Naive thymus-derived CD8-positive, alpha-beta T cell (primary cell): ENCODE results near the gene SLC25A47. TPM values are rescaled to one million over a fixed set of nuclear protein-coding genes. Genes with fewer than 3 reads are reported as not detected.
"Not testable (repeated sequence)": the region's sequence is repeated elsewhere in the genome, so short reads cannot be mapped to it uniquely, and the experiment has no call there.

Experiments
- ATAC-seq, 2 donors: fragments of 150-1000 bp; cut with Tn5 transposase in 1 of 2; sonication (Bioruptor Pico), chemical (Tn5 transposase) in 1 of 2; 1 replicate in 1 of 2; 2 replicates in 1 of 2; pipeline ENCODE4 v1.10.0; 2021; ENCODE audit warnings: mild to moderate bottlenecking in 2 of 2, moderate library complexity in 2 of 2
- POLR2A ChIA-PET: fragments of 350-600 bp; sonication (Branson Sonifier 250); formaldehyde crosslinking; loops from one replicate; lab custom pipeline; 2021; ENCODE audit warnings: antibody characterized with exemption; lab: Charles Lee
- DNase-seq, 10 donors: peaks; one replicate each; pipeline versions ENCODE4 v3.0.0 to v3.0.0-alpha.2; 2020 to 2022
- H3K27ac Mint-ChIP-seq, 10 donors: one replicate each; pipeline ENCODE4 v1.8.0; 2020 to 2022; ENCODE audit warnings: mild to moderate bottlenecking in 10 of 10, mixed read lengths in 10 of 10, moderate library complexity in 4 of 10, inconsistent platforms in 1 of 10
- H3K27me3 Mint-ChIP-seq, 5 donors: one replicate each; pipeline ENCODE4 v1.8.0; 2021 to 2022; ENCODE audit warnings: mixed read lengths in 5 of 5
- H3K36me3 Mint-ChIP-seq, 3 donors: one replicate each; pipeline ENCODE4 v1.8.0; 2020 to 2022; ENCODE audit warnings: mixed read lengths in 3 of 3, mild to moderate bottlenecking in 2 of 3, inconsistent platforms in 1 of 3
- H3K4me1 Mint-ChIP-seq, 4 donors: one replicate each; pipeline ENCODE4 v1.8.0; 2021 to 2022; ENCODE audit warnings: mixed read lengths in 4 of 4
- H3K4me3 Mint-ChIP-seq, 10 donors: one replicate each; pipeline ENCODE4 v1.8.0; 2020 to 2022; ENCODE audit warnings: mild to moderate bottlenecking in 10 of 10, mixed read lengths in 10 of 10, moderate library complexity in 6 of 10, inconsistent platforms in 1 of 10
- H3K9me3 Mint-ChIP-seq, 9 donors: one replicate each; pipeline ENCODE4 v1.8.0; 2020 to 2022; ENCODE audit warnings: mixed read lengths in 9 of 9, mild to moderate bottlenecking in 3 of 9, inconsistent platforms in 1 of 9, moderate library complexity in 1 of 9
- polyA plus RNA-seq, 3 donors: library from polyadenylated mRNA; unstranded; fragments of 300-500 nt; fragmentation: Illumina TruSeq; gene quantifications; one replicate each; pipeline ENCODE4 v1.2.3, GENCODE V29; 2021
- total RNA-seq, 8 experiments: library from RNA in 2 of 8; stranded (reverse) in 2 of 8; gene quantifications; one replicate each; pipeline ENCODE4 v1.2.3 and lab custom pipeline; 2021 to 2026

Gene SLC25A47
- total and polyA plus RNA-seq, 5 experiments from 2014 or later: not detected

GRCh38 chr14:100336618-100337530 lies 13.7 kb downstream of the SLC25A47 start:
- POLR2A ChIA-PET: interaction anchor here (0.7 kb wide), 1 partner anchor 113 kb away, joined by 4 read pairs; no protein-coding TSS in a partner anchor
- H3K4me3 Mint-ChIP-seq: no peak overlapping the region
- peaks cover 0 to 52% (median 3%) of the 10 kb centered on the region in 3 donors for H3K36me3 Mint-ChIP-seq
- H3K27me3 Mint-ChIP-seq: no peaks in the 10 kb centered on the region
- no peaks in the 10 kb centered on the region for H3K9me3 Mint-ChIP-seq
- DNase-seq: no peak
- peak overlapping the region in 1 of 10 donors; percentile 34 for H3K27ac Mint-ChIP-seq
- no peak for ATAC-seq
- H3K4me1 Mint-ChIP-seq: peaks cover 0 to 17% (median 0%) of the 10 kb centered on the region in 4 donors

GRCh38 chr14:100339766-100340422 lies 16.8 kb downstream of the SLC25A47 start:
- POLR2A ChIA-PET: interaction anchor here (1.1 kb wide), 1 partner anchor 259 kb away, joined by 5 read pairs; no protein-coding TSS in a partner anchor
- peaks cover 0 to 19% (median 0%) of the 10 kb centered on the region in 4 donors for H3K4me1 Mint-ChIP-seq
- peak overlapping the region in 3 of 10 donors; percentile 14 to 52 (median 48) for H3K27ac Mint-ChIP-seq
- H3K36me3 Mint-ChIP-seq: peaks cover 4 to 67% (median 7%) of the 10 kb centered on the region in 3 donors
- DNase-seq (no peak), ATAC-seq (no peak)
- H3K9me3 Mint-ChIP-seq: no peaks in the 10 kb centered on the region
- no peaks in the 10 kb centered on the region for H3K27me3 Mint-ChIP-seq
- no peak overlapping the region for H3K4me3 Mint-ChIP-seq

- peaks cover 4 to 64% (median 7%) of the 10 kb centered on the region in 3 donors for H3K36me3 Mint-ChIP-seq
- H3K27ac Mint-ChIP-seq: peak overlapping the region in 3 of 10 donors; percentile 14 to 48 (median 22)
- peaks cover 0 to 19% (median 0%) of the 10 kb centered on the region in 4 donors for H3K4me1 Mint-ChIP-seq
- H3K9me3 Mint-ChIP-seq: no peaks in the 10 kb centered on the region
- no peak overlapping the region for H3K4me3 Mint-ChIP-seq
- H3K27me3 Mint-ChIP-seq: no peaks in the 10 kb centered on the region
- POLR2A ChIA-PET: interaction anchor here (1.1 kb wide), 1 partner anchor 259 kb away, joined by 5 read pairs; no protein-coding TSS in a partner anchor
- ATAC-seq (no peak), DNase-seq (no peak)
Measured at GRCh38 chr14:100340423-100340813, 17.3 kb downstream of the SLC25A47 start.

- DNase-seq: no peak
- no peak for ATAC-seq
- Mint-ChIP-seq H3K27ac (peak overlapping the region in 2 of 10 donors; percentile 15 to 78), H3K9me3 (no peaks in the 10 kb centered on the region), H3K4me1 (peaks cover 0 to 19% (median 0%) of the 10 kb centered on the region in 4 donors), H3K27me3 (no peaks in the 10 kb centered on the region), H3K4me3 (no peak overlapping the region), H3K36me3 (peaks cover 4 to 66% (median 13%) of the 10 kb centered on the region in 3 donors)
- POLR2A ChIA-PET: no interaction called here
Measured at GRCh38 chr14:100341301-100342031, 18.3 kb downstream of the SLC25A47 start.

- Mint-ChIP-seq H3K27me3 (no peaks in the 10 kb centered on the region), H3K9me3 (no peaks in the 10 kb centered on the region), H3K27ac (peak overlapping the region in 1 of 10 donors; percentile 53), H3K36me3 (peaks cover 4 to 63% (median 16%) of the 10 kb centered on the region in 3 donors), H3K4me1 (peaks cover 0 to 19% (median 0%) of the 10 kb centered on the region in 4 donors), H3K4me3 (no peak overlapping the region)
- ATAC-seq (no peak), DNase-seq (no peak)
- POLR2A ChIA-PET: no interaction called here
Measured at GRCh38 chr14:100342195-100342594, 19.1 kb downstream of the SLC25A47 start.

GRCh38 chr14:100342826-100343225 lies 19.7 kb downstream of the SLC25A47 start:
- H3K4me3 Mint-ChIP-seq, POLR2A ChIA-PET, DNase-seq, ATAC-seq, H3K9me3 Mint-ChIP-seq, H3K27ac Mint-ChIP-seq, H3K27me3 Mint-ChIP-seq: not testable (repeated sequence)
- Mint-ChIP-seq H3K36me3 (peaks cover 4 to 61% (median 16%) of the 10 kb centered on the region in 3 donors), H3K4me1 (peaks cover 0 to 19% (median 0%) of the 10 kb centered on the region in 4 donors)

- peaks cover 4 to 63% (median 20%) of the 10 kb centered on the region in 3 donors for H3K36me3 Mint-ChIP-seq
- not testable (repeated sequence) for H3K27me3 Mint-ChIP-seq
Measured at GRCh38 chr14:100344657-100345056, 21.5 kb downstream of the SLC25A47 start.

GRCh38 chr14:100345711-100346110 lies 22.6 kb downstream of the SLC25A47 start:
- Mint-ChIP-seq H3K9me3 (no peaks in the 10 kb centered on the region), H3K27me3 (no peaks in the 10 kb centered on the region), H3K4me1 (peaks cover 0 to 13% (median 0%) of the 10 kb centered on the region in 4 donors), H3K27ac (no peak overlapping the region), H3K36me3 (peaks cover 8 to 64% (median 24%) of the 10 kb centered on the region in 3 donors), H3K4me3 (no peak overlapping the region)
- no peak for ATAC-seq
- POLR2A ChIA-PET: no interaction called here
- DNase-seq: no peak

More at GRCh38 chr14:100344657-100345056, 21.5 kb downstream of the SLC25A47 start:
- ATAC-seq, H3K4me3 Mint-ChIP-seq, H3K9me3 Mint-ChIP-seq, POLR2A ChIA-PET, H3K27ac Mint-ChIP-seq, DNase-seq: not testable (repeated sequence)
- H3K4me1 Mint-ChIP-seq: peaks cover 0 to 19% (median 0%) of the 10 kb centered on the region in 4 donors

GRCh38 chr14:100346306-100347091 lies 23.4 kb downstream of the SLC25A47 start:
- H3K27ac Mint-ChIP-seq: no peak overlapping the region
- H3K9me3 Mint-ChIP-seq: no peaks in the 10 kb centered on the region
- H3K4me3 Mint-ChIP-seq: no peak overlapping the region
- no peaks in the 10 kb centered on the region for H3K27me3 Mint-ChIP-seq
- ATAC-seq (no peak), DNase-seq (no peak)
- POLR2A ChIA-PET: no interaction called here
- peaks cover 0 to 8% (median 0%) of the 10 kb centered on the region in 4 donors for H3K4me1 Mint-ChIP-seq
- H3K36me3 Mint-ChIP-seq: peaks cover 12 to 64% (median 31%) of the 10 kb centered on the region in 3 donors

- H3K27ac Mint-ChIP-seq: no peak overlapping the region
- H3K36me3 Mint-ChIP-seq: peaks cover 12 to 59% (median 38%) of the 10 kb centered on the region in 3 donors
- POLR2A ChIA-PET: no interaction called here
Measured at GRCh38 chr14:100348253-100348729, 25.2 kb downstream of the SLC25A47 start.

More at GRCh38 chr14:100348253-100348729, 25.2 kb downstream of the SLC25A47 start:
- peaks cover 0 to 2% (median 0%) of the 10 kb centered on the region in 4 donors for H3K4me1 Mint-ChIP-seq
- H3K9me3 Mint-ChIP-seq: no peaks in the 10 kb centered on the region
- DNase-seq: no peak
- ATAC-seq: no peak
- no peak overlapping the region for H3K4me3 Mint-ChIP-seq
- no peaks in the 10 kb centered on the region for H3K27me3 Mint-ChIP-seq
